Prostate gland (tissue), 2 donors: ENCODE results near the gene MEF2A.

Experiments used
- POLR2A ChIP-seq: fragments of 450-650 bp; IDR thresholded peaks from one replicate; pipeline ENCODE4 v1.6.1; 2016; ENCODE audit warnings: antibody characterized with exemption, mild to moderate bottlenecking
- TF ChIP-seq, protein P1 (sequence below), 4 experiments: fragments of 200-600 bp in 2 of 4; fragments of 450-650 bp in 2 of 4; sonication (generic) in 2 of 4; IDR thresholded peaks; 1 replicate in 3 of 4; 2 replicates in 1 of 4; pipeline ENCODE4 v1.5.1; 2016 to 2019; ENCODE audit warnings: antibody characterized with exemption in 4 of 4, mild to moderate bottlenecking in 2 of 4, moderate library complexity in 2 of 4

DNA sequence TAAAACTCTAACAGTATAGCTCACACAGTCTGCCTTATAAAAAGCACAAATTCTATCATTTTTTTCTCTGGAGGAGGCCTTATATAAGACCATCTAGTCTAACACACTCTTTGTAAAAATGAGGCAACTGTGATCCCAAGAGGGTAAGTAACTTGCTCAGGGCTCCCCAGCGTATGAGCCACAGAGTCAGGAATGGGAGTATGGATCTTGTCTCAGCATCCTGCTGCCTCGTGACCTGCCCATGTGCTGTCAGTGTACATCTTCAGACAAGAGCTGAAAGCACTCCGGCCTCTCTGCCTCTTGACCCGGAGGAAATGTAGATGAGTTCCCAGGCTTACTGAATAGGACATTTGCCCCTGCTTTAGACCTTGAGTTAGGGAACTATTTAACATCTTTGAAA lies 28.4 kb upstream of the MEF2A start:
- no peak for TF ChIP-seq POLR2A
- TF ChIP-seq, protein P1, sequence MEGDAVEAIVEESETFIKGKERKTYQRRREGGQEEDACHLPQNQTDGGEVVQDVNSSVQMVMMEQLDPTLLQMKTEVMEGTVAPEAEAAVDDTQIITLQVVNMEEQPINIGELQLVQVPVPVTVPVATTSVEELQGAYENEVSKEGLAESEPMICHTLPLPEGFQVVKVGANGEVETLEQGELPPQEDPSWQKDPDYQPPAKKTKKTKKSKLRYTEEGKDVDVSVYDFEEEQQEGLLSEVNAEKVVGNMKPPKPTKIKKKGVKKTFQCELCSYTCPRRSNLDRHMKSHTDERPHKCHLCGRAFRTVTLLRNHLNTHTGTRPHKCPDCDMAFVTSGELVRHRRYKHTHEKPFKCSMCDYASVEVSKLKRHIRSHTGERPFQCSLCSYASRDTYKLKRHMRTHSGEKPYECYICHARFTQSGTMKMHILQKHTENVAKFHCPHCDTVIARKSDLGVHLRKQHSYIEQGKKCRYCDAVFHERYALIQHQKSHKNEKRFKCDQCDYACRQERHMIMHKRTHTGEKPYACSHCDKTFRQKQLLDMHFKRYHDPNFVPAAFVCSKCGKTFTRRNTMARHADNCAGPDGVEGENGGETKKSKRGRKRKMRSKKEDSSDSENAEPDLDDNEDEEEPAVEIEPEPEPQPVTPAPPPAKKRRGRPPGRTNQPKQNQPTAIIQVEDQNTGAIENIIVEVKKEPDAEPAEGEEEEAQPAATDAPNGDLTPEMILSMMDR (IDR thresholded peaks at IDR 0.05), result no peak
